ENCODE results near the gene PALLD.

PALLD gene

GRCh38 chr4:168882650-168883233 lies 385.9 kb downstream of the PALLD start:
- DNase-seq, result no peak

GRCh38 chr4:168883513-168883912 lies 386.7 kb downstream of the PALLD start:
- DNase-seq, result no peak

GRCh38 chr4:168884251-168885124 lies 387.6 kb downstream of the PALLD start:
- DNase-seq, result no peak

- no peak for DNase-seq
Observed at GRCh38 chr4:168885400-168885799, 388.5 kb downstream of the PALLD start.

GRCh38 chr4:168886351-168886750 lies 389.5 kb downstream of the PALLD start:
- DNase-seq, result no peak

GRCh38 chr4:168887809-168888208 lies 391.0 kb downstream of the PALLD start:
- no peak for DNase-seq

- no peak for DNase-seq
Observed at GRCh38 chr4:168888715-168889215, 391.9 kb downstream of the PALLD start.

GRCh38 chr4:168891086-168891485 lies 394.2 kb downstream of the PALLD start:
- DNase-seq, result no peak

GRCh38 chr4:168891688-168892087 lies 394.8 kb downstream of the PALLD start:
- DNase-seq, result no peak

GRCh38 chr4:168892475-168892874 lies 395.6 kb downstream of the PALLD start:
- no peak for DNase-seq

- DNase-seq, result no peak
Observed at GRCh38 chr4:168893205-168893604, 396.4 kb downstream of the PALLD start.

- DNase-seq, result no peak
Observed at GRCh38 chr4:168893807-168894206, 397.0 kb downstream of the PALLD start.

- DNase-seq, result no peak
Observed at GRCh38 chr4:168900080-168900479, 403.2 kb downstream of the PALLD start.

- DNase-seq, result no peak
Observed at GRCh38 chr4:168907119-168907698, 410.4 kb downstream of the PALLD start.

- no peak for DNase-seq
Observed at GRCh38 chr4:168908093-168908492, 411.2 kb downstream of the PALLD start.

- DNase-seq, result no peak
Observed at GRCh38 chr4:168908851-168909273, 412.0 kb downstream of the PALLD start.

GRCh38 chr4:168914095-168914494 lies 417.2 kb downstream of the PALLD start:
- no peak for DNase-seq

- no peak for DNase-seq
Observed at GRCh38 chr4:168917138-168917779, 420.4 kb downstream of the PALLD start.

GRCh38 chr4:168919706-168920324 lies 423.0 kb downstream of the PALLD start:
- DNase-seq, result no peak

- no peak for DNase-seq
Observed at GRCh38 chr4:168920441-168921065, 423.7 kb downstream of the PALLD start.

GRCh38 chr4:168923526-168924194 lies 426.8 kb downstream of the PALLD start:
- DNase-seq, result peak; percentile 43

GRCh38 chr4:168924667-168925066 lies 427.8 kb downstream of the PALLD start:
- DNase-seq, result no peak

Data from activated CD8-positive, alpha-beta memory T cell treated with anti-CD3 and anti-CD28 coated beads, Interleukin-2, amount 50 U/mL, for 4 hours (primary cell).